HepG2 (cell line): ENCODE results near the gene BACH1. TPM values are rescaled to one million over a fixed set of nuclear protein-coding genes. Genes with fewer than 3 reads are reported as not detected.

Experiments
- ATAC-seq: fragments of 200-7000 bp; cut with Tn5 transposase; 3 replicates; pipeline ENCODE4 v1.9.1; 2020; ENCODE audit warnings: mild to moderate bottlenecking, moderate library complexity
- BruUV-seq: library from RNA; stranded (reverse); fragments of 400-500 nt; replicated peaks from 2 replicates; lab custom pipeline; 2021; lab: Mats Ljungman, UMichigan
- CTCF ChIA-PET: fragments of 300-600 bp; formaldehyde crosslinking; extraction: SDS; loops from one replicate; lab custom pipeline; 2021; ENCODE audit warnings: low total read pairs, inconsistent platforms, low intra/inter-chr PET ratio; lab: Yijun Ruan, JAX
- POLR2A ChIA-PET: fragments of 350-600 bp; sonication (Branson Sonifier 250); formaldehyde crosslinking; loops from one replicate; lab custom pipeline; 2020; ENCODE audit warnings: antibody characterized with exemption, inconsistent platforms; lab: Yijun Ruan, JAX
- DNase-seq: peaks from one replicate; pipeline ENCODE4 v3.0.0-alpha.2; 2015; ENCODE audit warnings: low spot score
- FAIRE-seq: peaks from 3 replicates; lab custom pipeline; 2011; peaks lifted over from hg19 to GRCh38; lab: Jason Lieb, UNC
- H2AFZ ChIP-seq: one replicate; pipeline ENCODE4 v1.6.1; 2011; ENCODE audit warnings: low read length, inconsistent platforms
- H3K27ac ChIP-seq: fragments of 300-600 bp; 3 replicates; pipeline ENCODE4 v1.8.0; 2011; ENCODE audit warnings: mixed run types, mild to moderate bottlenecking, mixed read lengths, low read length, inconsistent platforms; ENCODE audit not compliant: insufficient read depth; ENCODE audit errors: extremely low read length
- H3K27me3 ChIP-seq, 2 experiments: fragments of 200-600 bp in 1 of 2; 2 replicates in 1 of 2; 3 replicates in 1 of 2; pipeline versions ENCODE4 v1.6.0 to v1.8.0; 2011; ENCODE audit warnings: low read length in 2 of 2, mild to moderate bottlenecking in 2 of 2, moderate library complexity in 2 of 2, inconsistent platforms in 1 of 2; ENCODE audit not compliant: insufficient read depth in 2 of 2, control insufficient read depth in 1 of 2
- H3K36me3 ChIP-seq, 2 experiments: fragments of 200-600 bp in 1 of 2; replicated peaks in 1 of 2; 2 replicates in 1 of 2; 3 replicates in 1 of 2; pipeline versions ENCODE4 v1.5.1 to v1.8.0; 2011; ENCODE audit warnings: low read length in 2 of 2, inconsistent platforms in 1 of 2; ENCODE audit not compliant: insufficient read depth in 2 of 2, control insufficient read depth in 1 of 2
- H3K4me1 ChIP-seq: 2 replicates; pipeline ENCODE4 v1.5.1; 2012; ENCODE audit warnings: low read length, inconsistent platforms; ENCODE audit not compliant: insufficient read depth
- H3K4me2 ChIP-seq: 2 replicates; pipeline ENCODE4 v1.6.0; 2011; ENCODE audit warnings: low read depth, low read length, inconsistent platforms
- H3K4me3 ChIP-seq, 3 experiments: fragments of 200-600 bp in 1 of 3; sonication (generic), shearing (Covaris generic) in 1 of 3; replicated peaks in 1 of 3; 2 replicates each; pipeline ENCODE4 v1.5.1; 2011 to 2016; ENCODE audit warnings: low read length in 3 of 3, inconsistent platforms in 2 of 3, low read depth in 2 of 3, mild to moderate bottlenecking in 2 of 3, control low read depth in 1 of 3, mixed read lengths in 1 of 3; ENCODE audit not compliant: insufficient read depth in 1 of 3
- H3K79me2 ChIP-seq: one replicate; pipeline ENCODE4 v1.6.1; 2011; ENCODE audit warnings: low read length, inconsistent platforms; ENCODE audit not compliant: insufficient read depth
- H3K9ac ChIP-seq: 2 replicates; pipeline ENCODE4 v1.6.0; 2011; ENCODE audit warnings: mild to moderate bottlenecking, low read depth, low read length, inconsistent platforms; ENCODE audit not compliant: insufficient read depth
- H3K9me3 ChIP-seq: 2 replicates; pipeline ENCODE4 v1.5.1; 2012; ENCODE audit warnings: mild to moderate bottlenecking, low read length
- H4K20me1 ChIP-seq: 2 replicates; pipeline ENCODE4 v1.6.0; 2011; ENCODE audit warnings: inconsistent platforms, mild to moderate bottlenecking, low read length, moderate library complexity; ENCODE audit not compliant: insufficient read depth
- AHDC1 ChIP-seq: sonication (generic); formaldehyde crosslinking; IDR thresholded peaks from 2 replicates; pipeline ENCODE4 v1.5.1; 2020; ENCODE audit warnings: mild to moderate bottlenecking, missing genetic modification reagents, borderline replicate concordance
- ATM ChIP-seq: fragments of 450-650 bp; IDR thresholded peaks from 2 replicates; pipeline ENCODE4 v1.7.1; 2017; ENCODE audit warnings: mild to moderate bottlenecking, borderline replicate concordance
- BORCS8-MEF2B ChIP-seq: sonication (generic); formaldehyde crosslinking; IDR thresholded peaks from 2 replicates; pipeline ENCODE4 v1.8.0; 2022; ENCODE audit warnings: mild to moderate bottlenecking, missing genetic modification reagents
- CHD2 ChIP-seq: IDR thresholded peaks from 2 replicates; pipeline ENCODE4 v1.6.1; 2011; ENCODE audit warnings: low read depth, low read length, improper control_type of control experiment
- HMG20B ChIP-seq: conservative IDR thresholded peaks from 2 replicates; pipeline ENCODE4 v1.6.1; 2016; ENCODE audit warnings: missing genetic modification reagents, missing compliant biosample characterization
- HNRNPLL ChIP-seq: fragments of 200-400 bp; formaldehyde crosslinking; IDR thresholded peaks from 2 replicates; pipeline ENCODE4 v1.6.1; 2017; ENCODE audit warnings: mild to moderate bottlenecking, low read depth, low read length; ENCODE audit not compliant: poor library complexity, severe bottlenecking
- RBM39 ChIP-seq: fragments of 200-400 bp; formaldehyde crosslinking; IDR thresholded peaks from one replicate; pipeline ENCODE4 v1.6.1; 2018; ENCODE audit warnings: antibody characterized with exemption, mild to moderate bottlenecking, low read depth, low read length; ENCODE audit not compliant: poor library complexity, severe bottlenecking
- RFX5 ChIP-seq: IDR thresholded peaks from 2 replicates; pipeline ENCODE4 v1.6.1; 2011; ENCODE audit warnings: low read depth, low read length, improper control_type of control experiment
- ZKSCAN8 ChIP-seq: IDR thresholded peaks from 2 replicates; pipeline ENCODE4 v1.6.1; 2016; ENCODE audit warnings: borderline replicate concordance, missing genetic modification reagents, missing compliant biosample characterization
- ZNF253 ChIP-seq: sonication (generic); formaldehyde crosslinking; IDR thresholded peaks from 2 replicates; pipeline ENCODE4 v1.8.0; 2022; ENCODE audit warnings: mild to moderate bottlenecking, missing genetic modification reagents, borderline replicate concordance
- ZNF687 ChIP-seq: sonication (generic); formaldehyde crosslinking; IDR thresholded peaks from 2 replicates; pipeline ENCODE4 v1.5.1; 2020; ENCODE audit warnings: mild to moderate bottlenecking, missing genetic modification reagents, moderate library complexity
- ZXDC ChIP-seq: sonication (generic); formaldehyde crosslinking; IDR thresholded peaks from 2 replicates; pipeline ENCODE4 v1.5.0; 2020; ENCODE audit warnings: mild to moderate bottlenecking, missing genetic modification reagents
- WGBS: methylation state at CpG from one replicate; pipeline ENCODE4 v1.1.6; 2017; ENCODE audit warnings: low lambda C conversion rate; 5-methylcytosine and 5-hydroxymethylcytosine counted together
- in situ Hi-C: cut with HindIII; loops from 2 replicates; pipeline ENCODE4 v1.10.0; 2017; ENCODE audit warnings: low pct_unique_long_range_greater_than_20kb; ENCODE audit not compliant: extremely low pct_ligation_motif_present
- intact Hi-C: fragments of 100-400 bp; cut with micrococcal nuclease; formaldehyde crosslinking; loops from one replicate; pipeline ENCODE4 v1.10.0; 2022; ENCODE audit not compliant: unreplicated experiment
- polyA plus RNA-seq, 8 experiments: library from polyadenylated mRNA; depleted of rRNA in 3 of 8; stranded (reverse) in 7 of 8; unstranded in 1 of 8; fragments of >200 nt; fragmentation: Illumina TruSeq in 4 of 8; extraction: Trizol in 4 of 8; gene quantifications; 2 replicates each; pipeline versions ENCODE4 v1.2.1 to v1.2.3, GENCODE V29; 2011 to 2016; ENCODE audit warnings: low read depth in 4 of 8, missing spikeins in 1 of 8, mixed read lengths in 1 of 8; ENCODE audit not compliant: insufficient read depth in 1 of 8
- total RNA-seq, 5 experiments: library from RNA; depleted of rRNA; stranded (reverse); fragments of >200 nt; fragmentation: Illumina TruSeq; extraction: Trizol; gene quantifications; 2 replicates each; pipeline ENCODE4 v1.2.3, GENCODE V29; 2016; ENCODE audit warnings: low read depth in 1 of 5

The BACH1 gene
- total and polyA plus RNA-seq, 2 of the 13 experiments (the other 11 are each of a cell fraction or from before 2014, with no cell fraction given), result 16.5 to 51.7 TPM

GRCh38 chr21:29289317-29289716 is 9.4 kb upstream of the BACH1 start:
- Histone ChIP-seq H3K4me3 (no peak overlapping the region), H4K20me1 (no peaks in the 10 kb centered on the region), H3K27ac (no peak overlapping the region), H3K36me3 (no peaks in the 10 kb centered on the region), H3K4me1 (peaks cover 25% of the 10 kb centered on the region), H3K9ac (no peak overlapping the region), H3K79me2 (no peaks in the 10 kb centered on the region), H3K27me3 (no peaks in the 10 kb centered on the region), H3K4me2 (no peak overlapping the region), H2AFZ (no peak overlapping the region), H3K9me3 (no peaks in the 10 kb centered on the region)
- no peak for DNase-seq
- CTCF ChIA-PET, result no interaction called here
- POLR2A ChIA-PET, result interaction anchor here (3.0 kb wide), 1 partner anchor 11 kb away, joined by 8 read pairs; no protein-coding TSS in a partner anchor
- intact Hi-C loops, result no loop called here
- no peak for ATAC-seq
- in situ Hi-C loops, result no loop called here
- no TSS peak for BruUV-seq
- WGBS, result 66% methylated on average over 4 of the region's 4 CpGs
- no peak for FAIRE-seq
- TF ChIP-seq ZKSCAN8 (CRISPR knock-in tag) (no peak), HNRNPLL (no peak), ATM (no peak), HMG20B (CRISPR knock-in tag) (no peak), ZNF253 (CRISPR knock-in tag) (no peak), RFX5 (no peak), BORCS8-MEF2B (CRISPR knock-in tag) (no peak), CHD2 (no peak), ZNF687 (CRISPR knock-in tag) (no peak), ZXDC (CRISPR knock-in tag) (no peak), RBM39 (no peak), AHDC1 (CRISPR knock-in tag) (no peak)
